Measurements from ENCODE around the gene C1QTNF12. TPM values are rescaled to one million over a fixed set of nuclear protein-coding genes. Genes with fewer than 3 reads are reported as not detected.

The C1QTNF12 gene
- total RNA-seq, 6 experiments from 2014 or later, result 0.40 to 4.0 (median 1.1) TPM; not detected in 1

DNA sequence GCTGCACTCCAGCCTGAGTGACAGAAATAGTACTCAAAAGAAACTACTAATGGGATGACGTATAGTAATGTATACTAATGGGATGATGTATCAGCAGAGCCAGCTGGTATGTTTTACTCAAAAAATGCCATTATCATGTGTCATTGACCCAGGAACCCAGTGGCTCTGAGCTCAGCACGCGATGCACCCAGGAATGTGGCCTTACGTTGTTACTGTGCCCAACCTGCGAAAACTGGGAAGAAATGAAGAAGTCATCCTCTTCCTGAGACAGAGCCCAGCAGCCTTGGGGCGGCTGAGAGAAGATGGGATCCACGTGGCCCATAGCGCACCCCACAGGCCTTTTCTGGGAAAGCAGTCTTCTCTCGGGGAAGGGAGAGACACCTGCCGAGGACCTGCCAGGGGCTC, 18.3 kb upstream of the C1QTNF12 start:
- TF ChIP-seq CTCF (IDR thresholded peaks at IDR 0.05) (peak in 1 of 4 donors; percentile 8), POLR2A (IDR thresholded peaks at IDR 0.05) (no peak)
- 64% methylated on average over 1 of the region's 10 CpGs for WGBS (ENCODE audit: insufficient coverage, low coverage, low lambda C conversion rate, missing lambda C conversion rate)
- DNase-seq (no peak), ATAC-seq (no peak)
- Histone ChIP-seq H3K27ac (no peak overlapping the region), H3K36me3 (peaks cover 0 to 47% (median 9%) of the 10 kb centered on the region in 4 donors), H3K9me3 (no peaks in the 10 kb centered on the region), H3K27me3 (no peaks in the 10 kb centered on the region), H3K4me3 (no peak overlapping the region), H3K4me1 (no peaks in the 10 kb centered on the region)
- intact Hi-C loops (cut with DNase I), result loop anchor here in 1 of 2 donors (10.0 kb wide), 1 partner anchor 140 kb away; no protein-coding TSS in a partner anchor

- WGBS (ENCODE audit: insufficient coverage, low coverage, low lambda C conversion rate, missing lambda C conversion rate), result 84% methylated on average over 5 of the region's 9 CpGs
- Histone ChIP-seq H3K27ac (no peak overlapping the region), H3K4me3 (no peak overlapping the region), H3K4me1 (no peaks in the 10 kb centered on the region), H3K9me3 (no peaks in the 10 kb centered on the region), H3K27me3 (no peaks in the 10 kb centered on the region), H3K36me3 (peaks cover 0 to 47% (median 9%) of the 10 kb centered on the region in 4 donors)
- ATAC-seq (no peak), DNase-seq (no peak)
- TF ChIP-seq POLR2A (IDR thresholded peaks at IDR 0.05) (no peak), CTCF (IDR thresholded peaks at IDR 0.05) (no peak)
- intact Hi-C loops (cut with DNase I), result loop anchor here in 1 of 2 donors (10.0 kb wide), 1 partner anchor 139 kb away; no protein-coding TSS in a partner anchor
Measured at GRCh38 chr1:1264026-1264425, 17.5 kb upstream of the C1QTNF12 start.

- DNase-seq, result no peak
- ATAC-seq, result no peak
- 88% methylated on average over 3 of the region's 8 CpGs for WGBS (ENCODE audit: insufficient coverage, low coverage, low lambda C conversion rate, missing lambda C conversion rate)
- Histone ChIP-seq H3K27me3 (no peaks in the 10 kb centered on the region), H3K9me3 (no peaks in the 10 kb centered on the region), H3K4me3 (no peak overlapping the region), H3K36me3 (peaks cover 0 to 46% (median 9%) of the 10 kb centered on the region in 4 donors), H3K27ac (no peak overlapping the region), H3K4me1 (no peaks in the 10 kb centered on the region)
- intact Hi-C loops (cut with DNase I), result loop anchor here in 1 of 2 donors (10.0 kb wide), 1 partner anchor 138 kb away; no protein-coding TSS in a partner anchor
- TF ChIP-seq POLR2A (IDR thresholded peaks at IDR 0.05) (no peak), CTCF (IDR thresholded peaks at IDR 0.05) (no peak)
Measured at GRCh38 chr1:1262758-1263157, 16.2 kb upstream of the C1QTNF12 start.

DNA sequence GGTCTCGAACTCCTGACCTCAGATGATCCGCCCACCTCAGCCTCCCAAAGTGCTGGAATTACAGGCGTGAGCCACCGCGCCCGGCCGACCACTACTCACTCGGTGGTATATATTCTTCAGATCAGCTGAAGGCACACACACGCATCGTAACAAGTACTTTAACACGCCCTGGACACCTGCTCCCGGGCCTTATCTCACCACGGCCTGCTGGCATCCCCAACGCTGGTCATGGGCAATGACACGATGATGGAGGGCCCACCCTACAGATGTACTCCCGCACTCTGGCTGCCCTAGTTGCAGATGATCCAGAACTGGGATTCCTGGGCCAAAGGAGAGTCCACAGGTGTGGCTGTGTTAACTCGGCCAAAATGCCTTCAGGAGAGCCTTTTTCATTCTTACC, 15.5 kb upstream of the C1QTNF12 start:
- 100% methylated on average over 1 of the region's 17 CpGs for WGBS (ENCODE audit: insufficient coverage, low coverage, low lambda C conversion rate, missing lambda C conversion rate)
- Histone ChIP-seq H3K27ac (no peak overlapping the region), H3K9me3 (no peaks in the 10 kb centered on the region), H3K27me3 (no peaks in the 10 kb centered on the region), H3K4me1 (no peaks in the 10 kb centered on the region), H3K4me3 (no peak overlapping the region), H3K36me3 (peaks cover 0 to 41% (median 9%) of the 10 kb centered on the region in 4 donors)
- no peak for DNase-seq
- no peak for TF ChIP-seq CTCF (IDR thresholded peaks at IDR 0.05)
- TF ChIP-seq POLR2A (IDR thresholded peaks at IDR 0.05), result no peak
- intact Hi-C loops (cut with DNase I), result loop anchor here in 1 of 2 donors (10.0 kb wide), 1 partner anchor 137 kb away; no protein-coding TSS in a partner anchor
- ATAC-seq, result no peak
